Thyroid gland (tissue), 4 donors: ENCODE measurements around the gene ELAC2. TPM values are rescaled to one million over a fixed set of nuclear protein-coding genes. Genes with fewer than 3 reads are reported as not detected.

Experiments used
- DNase-seq, 2 donors: peaks; one replicate each; pipeline ENCODE4 v3.0.0-alpha.2; 2019
- H3K27ac ChIP-seq, 3 donors: fragments of 200-600 bp; sonication (generic); 1 replicate in 2 of 3; 2 replicates in 1 of 3; pipeline ENCODE4 v1.5.1; 2016 to 2019; ENCODE audit warnings: mild to moderate bottlenecking in 1 of 3, moderate library complexity in 1 of 3
- H3K27me3 ChIP-seq: fragments of 200-600 bp; sonication (generic); one replicate; pipeline ENCODE4 v1.5.1; 2019
- H3K36me3 ChIP-seq, 2 donors: fragments of 200-600 bp; sonication (generic); one replicate each; pipeline ENCODE4 v1.5.1; 2016 to 2019
- H3K4me1 ChIP-seq, 2 donors: fragments of 200-600 bp; sonication (generic); one replicate each; pipeline ENCODE4 v1.5.1; 2017 to 2019
- H3K4me3 ChIP-seq, 3 donors: fragments of 200-600 bp; sonication (generic); replicated peaks in 1 of 3; 1 replicate in 2 of 3; 2 replicates in 1 of 3; pipeline ENCODE4 v1.5.1; 2016; ENCODE audit warnings: mild to moderate bottlenecking in 1 of 3
- H3K9me3 ChIP-seq: fragments of 200-600 bp; sonication (generic); one replicate; pipeline ENCODE4 v1.5.1; 2017
- POLR2A ChIP-seq, 2 donors: fragments of 450-650 bp; IDR thresholded peaks; one replicate each; pipeline ENCODE4 v1.6.1; 2017; ENCODE audit warnings: antibody characterized with exemption in 2 of 2, mild to moderate bottlenecking in 2 of 2, moderate library complexity in 1 of 2
- WGBS, 2 donors: methylation state at CpG; one replicate each; pipeline ENCODE4 v1.1.5; 2017; 5-methylcytosine and 5-hydroxymethylcytosine counted together
- intact Hi-C: fragments of 100-400 bp; cut with DNase I; formaldehyde crosslinking; loops from one replicate; pipeline ENCODE4 v1.15.1; 2023
- total RNA-seq, 4 donors: library from RNA; depleted of rRNA; stranded (reverse); fragments of >200 nt; gene quantifications; one replicate each; pipeline ENCODE4 v1.2.3, GENCODE V29; 2016
- TF ChIP-seq, protein P1 (sequence below), 6 experiments: fragments of 200-600 bp in 3 of 6; fragments of 450-650 bp in 3 of 6; sonication (generic) in 3 of 6; IDR thresholded peaks; one replicate each; pipeline ENCODE4 v1.5.1; 2016 to 2019; ENCODE audit warnings: antibody characterized with exemption in 6 of 6, mild to moderate bottlenecking in 2 of 6, inconsistent platforms in 1 of 6, moderate library complexity in 1 of 6

ELAC2 gene
- total RNA-seq, 4 donors from 2014 or later: 46.6 to 88.9 (median 84.6) TPM

DNA sequence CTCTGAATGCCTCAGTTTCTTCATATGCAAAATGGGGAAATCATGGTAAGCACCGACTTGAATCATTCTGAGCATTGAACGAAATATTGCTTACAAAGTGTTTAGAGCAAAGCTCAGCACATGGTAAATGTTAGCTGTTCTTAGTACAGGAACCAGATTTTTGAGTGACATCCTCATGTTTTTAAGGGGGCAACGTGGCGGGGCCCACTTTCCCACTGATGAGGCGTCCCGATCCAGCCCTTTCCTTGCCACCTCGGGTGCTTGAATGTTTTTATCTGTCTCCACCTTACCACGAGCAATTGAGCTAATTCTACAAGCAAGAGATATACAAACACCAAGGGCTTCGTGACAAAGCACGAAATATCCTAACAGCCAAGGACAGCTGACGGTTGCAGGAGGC is 49.9 kb downstream of the ELAC2 start:
- no peaks in the 10 kb centered on the region for H3K4me1 ChIP-seq
- TF ChIP-seq, protein P1, sequence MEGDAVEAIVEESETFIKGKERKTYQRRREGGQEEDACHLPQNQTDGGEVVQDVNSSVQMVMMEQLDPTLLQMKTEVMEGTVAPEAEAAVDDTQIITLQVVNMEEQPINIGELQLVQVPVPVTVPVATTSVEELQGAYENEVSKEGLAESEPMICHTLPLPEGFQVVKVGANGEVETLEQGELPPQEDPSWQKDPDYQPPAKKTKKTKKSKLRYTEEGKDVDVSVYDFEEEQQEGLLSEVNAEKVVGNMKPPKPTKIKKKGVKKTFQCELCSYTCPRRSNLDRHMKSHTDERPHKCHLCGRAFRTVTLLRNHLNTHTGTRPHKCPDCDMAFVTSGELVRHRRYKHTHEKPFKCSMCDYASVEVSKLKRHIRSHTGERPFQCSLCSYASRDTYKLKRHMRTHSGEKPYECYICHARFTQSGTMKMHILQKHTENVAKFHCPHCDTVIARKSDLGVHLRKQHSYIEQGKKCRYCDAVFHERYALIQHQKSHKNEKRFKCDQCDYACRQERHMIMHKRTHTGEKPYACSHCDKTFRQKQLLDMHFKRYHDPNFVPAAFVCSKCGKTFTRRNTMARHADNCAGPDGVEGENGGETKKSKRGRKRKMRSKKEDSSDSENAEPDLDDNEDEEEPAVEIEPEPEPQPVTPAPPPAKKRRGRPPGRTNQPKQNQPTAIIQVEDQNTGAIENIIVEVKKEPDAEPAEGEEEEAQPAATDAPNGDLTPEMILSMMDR (IDR thresholded peaks at IDR 0.05): no peak
- TF ChIP-seq POLR2A (IDR thresholded peaks at IDR 0.05): no peak
- H3K4me3 ChIP-seq: no peak overlapping the region
- no peak for DNase-seq
- H3K27me3 ChIP-seq: no peaks in the 10 kb centered on the region
- no peaks in the 10 kb centered on the region for H3K9me3 ChIP-seq
- intact Hi-C loops: no loop called here
- 84 to 86% methylated on average over 11 of the region's 11 CpGs for whole genome bisulfite sequencing, 2 donors
- peaks cover 0 to 2% of the 10 kb centered on the region in 2 donors for H3K36me3 ChIP-seq
- H3K27ac ChIP-seq: no peak overlapping the region

DNA sequence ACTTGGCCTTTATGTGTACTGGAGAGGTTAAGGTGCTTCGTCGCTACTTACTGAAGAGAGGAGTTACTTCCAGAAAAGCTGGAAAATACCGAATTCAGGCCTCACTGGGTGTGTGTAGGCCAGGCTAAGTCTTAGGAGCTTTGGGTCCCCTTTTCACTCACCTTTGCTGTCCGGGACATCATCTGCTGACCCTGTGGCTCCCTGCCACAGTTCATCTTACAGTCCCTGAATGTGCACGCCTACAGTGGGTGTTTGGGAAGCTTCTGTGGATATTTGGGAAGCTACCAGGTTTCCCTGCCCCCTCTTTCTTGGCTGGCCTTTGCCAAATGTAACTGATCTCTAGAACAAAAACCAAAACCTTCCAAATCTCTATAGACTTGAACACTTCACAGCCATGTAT is 51.4 kb downstream of the ELAC2 start:
- H3K36me3 ChIP-seq: peaks cover 0 to 2% of the 10 kb centered on the region in 2 donors

DNA sequence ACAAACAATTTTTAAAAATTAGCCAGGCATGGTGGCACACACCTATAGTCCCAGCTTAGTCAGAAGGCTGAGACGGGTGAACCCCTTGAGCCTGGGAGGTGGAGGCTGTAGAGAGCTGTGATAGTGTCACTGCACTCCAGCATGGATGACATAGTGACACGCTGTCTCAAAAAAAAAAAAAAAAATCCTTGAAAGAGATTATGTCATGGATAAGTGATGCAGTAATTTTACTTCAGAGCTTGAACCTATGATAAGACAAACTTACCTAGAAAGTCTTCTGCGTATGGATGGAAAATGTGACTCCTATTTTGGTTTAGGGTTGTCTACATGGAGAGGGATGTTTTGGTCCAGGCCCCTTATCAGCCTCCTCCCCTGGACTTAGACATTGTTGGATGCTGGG is 51.8 kb downstream of the ELAC2 start:
- H3K4me1 ChIP-seq: no peaks in the 10 kb centered on the region
- WGBS, 2 donors: 79 to 97% methylated on average over 3 of the region's 3 CpGs
- no peak overlapping the region for H3K27ac ChIP-seq
- TF ChIP-seq POLR2A (IDR thresholded peaks at IDR 0.05): no peak
- H3K9me3 ChIP-seq: no peaks in the 10 kb centered on the region
- peaks cover 0 to 2% of the 10 kb centered on the region in 2 donors for H3K36me3 ChIP-seq
- no peaks in the 10 kb centered on the region for H3K27me3 ChIP-seq
- DNase-seq: no peak
- intact Hi-C loops: no loop called here
- no peak overlapping the region for H3K4me3 ChIP-seq

More for the DNA sequence above, 51.4 kb downstream of the ELAC2 start:
- H3K9me3 ChIP-seq: no peaks in the 10 kb centered on the region
- no peak for DNase-seq
- intact Hi-C loops: no loop called here
- no peak overlapping the region for H3K4me3 ChIP-seq
- no peaks in the 10 kb centered on the region for H3K27me3 ChIP-seq
- TF ChIP-seq, protein P1 (IDR thresholded peaks at IDR 0.05): no peak
- no peak for TF ChIP-seq POLR2A (IDR thresholded peaks at IDR 0.05)
- no peaks in the 10 kb centered on the region for H3K4me1 ChIP-seq
- H3K27ac ChIP-seq: no peak overlapping the region
- WGBS, 2 donors: 92 to 94% methylated on average over 5 of the region's 5 CpGs

DNA sequence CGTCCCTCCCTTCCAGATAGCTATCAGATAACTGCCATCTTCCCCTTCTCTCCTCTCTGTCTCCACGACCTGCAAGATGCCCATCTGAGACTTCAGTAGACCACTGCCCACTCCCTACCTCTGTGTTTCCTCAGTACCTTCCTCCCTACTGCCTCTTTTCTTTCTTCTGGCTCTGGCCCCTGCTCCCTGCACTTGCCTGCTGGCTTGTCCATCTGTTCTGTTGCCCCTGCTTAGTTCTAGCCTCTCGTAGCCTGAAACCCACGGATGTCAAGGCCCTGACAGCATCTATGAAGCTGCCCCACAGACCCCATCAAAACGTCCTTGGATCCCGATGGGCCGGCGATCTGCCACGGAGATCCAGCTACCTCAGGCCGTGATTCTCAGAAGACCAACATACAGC is 53.0 kb downstream of the ELAC2 start:
- DNase-seq: no peak
- Histone ChIP-seq H3K4me3 (no peak overlapping the region), H3K27ac (no peak overlapping the region), H3K36me3 (peaks cover 0 to 2% of the 10 kb centered on the region in 2 donors), H3K9me3 (no peaks in the 10 kb centered on the region), H3K27me3 (no peaks in the 10 kb centered on the region), H3K4me1 (no peaks in the 10 kb centered on the region)
- WGBS, 2 donors: 87 to 93% methylated on average over 10 of the region's 10 CpGs
- TF ChIP-seq, protein P1 (IDR thresholded peaks at IDR 0.05): no peak
- TF ChIP-seq POLR2A (IDR thresholded peaks at IDR 0.05): no peak
- intact Hi-C loops: no loop called here

DNA sequence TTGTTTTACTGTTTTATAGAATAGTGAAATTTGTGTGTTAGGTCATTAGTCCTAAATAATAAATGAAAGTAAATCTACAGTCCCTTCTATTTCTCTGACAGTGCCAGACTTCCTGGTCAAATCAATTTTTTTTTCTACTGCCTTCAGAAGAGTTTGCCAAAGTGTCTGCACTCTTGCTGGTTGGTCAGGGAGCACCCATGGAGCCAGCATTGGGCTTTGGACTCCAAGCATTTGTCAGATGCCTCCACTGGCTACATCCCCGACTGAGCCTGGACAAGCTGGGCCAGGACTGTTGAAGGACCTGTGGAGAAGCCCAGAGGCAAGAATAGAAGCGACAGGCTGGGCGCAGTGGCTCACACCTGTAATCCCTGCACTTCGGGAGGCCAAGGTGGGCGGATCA is 53.7 kb downstream of the ELAC2 start:
- Histone ChIP-seq H3K4me3 (no peak overlapping the region), H3K4me1 (no peaks in the 10 kb centered on the region), H3K9me3 (no peaks in the 10 kb centered on the region), H3K27ac (no peak overlapping the region), H3K36me3 (peaks cover 2 to 3% of the 10 kb centered on the region in 2 donors), H3K27me3 (no peaks in the 10 kb centered on the region)
- TF ChIP-seq, protein P1 (IDR thresholded peaks at IDR 0.05): no peak
- no peak for TF ChIP-seq POLR2A (IDR thresholded peaks at IDR 0.05)
- 86 to 94% methylated on average over 5 of the region's 5 CpGs for WGBS, 2 donors
- intact Hi-C loops: no loop called here
- no peak for DNase-seq

DNA sequence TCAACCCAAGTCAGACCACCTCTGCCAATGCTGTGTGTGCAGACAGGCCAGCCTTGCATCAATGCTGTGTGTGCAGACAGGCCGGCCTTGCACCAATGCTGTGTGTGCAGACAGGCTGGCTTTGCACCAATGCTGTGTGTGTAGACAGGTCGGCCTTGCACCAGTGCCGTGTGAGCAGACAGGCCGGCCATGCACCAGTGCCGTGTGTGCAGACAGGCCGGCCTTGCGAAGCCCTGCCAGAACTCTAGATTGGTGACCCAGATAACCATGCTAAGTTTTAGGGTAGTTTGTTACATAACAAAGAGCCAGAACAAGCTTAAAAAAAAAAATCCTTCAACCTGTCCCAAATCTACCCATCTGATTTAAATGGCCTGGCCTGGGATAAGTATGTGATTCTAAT is 54.3 kb downstream of the ELAC2 start:
- TF ChIP-seq, protein P1 (IDR thresholded peaks at IDR 0.05): no peak
- no peak for TF ChIP-seq POLR2A (IDR thresholded peaks at IDR 0.05)
- intact Hi-C loops: no loop called here
- Histone ChIP-seq H3K36me3 (peaks cover 3 to 5% of the 10 kb centered on the region in 2 donors), H3K9me3 (no peaks in the 10 kb centered on the region), H3K27me3 (no peaks in the 10 kb centered on the region), H3K27ac (no peak overlapping the region), H3K4me3 (no peak overlapping the region), H3K4me1 (no peaks in the 10 kb centered on the region)
- 93 to 100% methylated on average over 6 to 7 of the region's 7 CpGs for WGBS, 2 donors
- no peak for DNase-seq
